ENCODE data around the gene ASB2. TPM values are rescaled to one million over a fixed set of nuclear protein-coding genes. Genes with fewer than 3 reads are reported as not detected.

Gene ASB2
- total RNA-seq, 1 experiment from 2014 or later = 7.9 TPM

GRCh38 chr14:93939304-93940229 is 36.8 kb downstream of the ASB2 start:
- in situ Hi-C loops (cut with HindIII; ENCODE audit: low sequenced_read_pairs) = no loop called here
- DNase-seq (ENCODE audit: low spot score) = peak; percentile 64

- in situ Hi-C loops (cut with HindIII; ENCODE audit: low sequenced_read_pairs) = no loop called here
These were observed 37.5 kb downstream of the ASB2 start for GRCh38 chr14:93938751-93939303.

GRCh38 chr14:93937519-93937918 is 38.9 kb downstream of the ASB2 start:
- DNase-seq (ENCODE audit: low spot score) = peak; percentile 75
- in situ Hi-C loops (cut with HindIII; ENCODE audit: low sequenced_read_pairs) = no loop called here

More at GRCh38 chr14:93938751-93939303, 37.5 kb downstream of the ASB2 start:
- no peak for DNase-seq (ENCODE audit: low spot score)

GRCh38 chr14:93936926-93937325 is 39.4 kb downstream of the ASB2 start:
- no peak for DNase-seq (ENCODE audit: low spot score)
- in situ Hi-C loops (cut with HindIII; ENCODE audit: low sequenced_read_pairs) = no loop called here

GRCh38 chr14:93936245-93936644 is 40.1 kb downstream of the ASB2 start:
- peak; percentile 66 for DNase-seq (ENCODE audit: low spot score)
- in situ Hi-C loops (cut with HindIII; ENCODE audit: low sequenced_read_pairs) = no loop called here

GRCh38 chr14:93935213-93935612 is 41.2 kb downstream of the ASB2 start:
- DNase-seq (ENCODE audit: low spot score) = no peak
- in situ Hi-C loops (cut with HindIII; ENCODE audit: low sequenced_read_pairs) = no loop called here

- in situ Hi-C loops (cut with HindIII; ENCODE audit: low sequenced_read_pairs) = no loop called here
- DNase-seq (ENCODE audit: low spot score) = no peak
These were observed 43.7 kb downstream of the ASB2 start for GRCh38 chr14:93932642-93933041.

GRCh38 chr14:93930989-93931307 is 45.4 kb downstream of the ASB2 start:
- no peak for DNase-seq (ENCODE audit: low spot score)
- in situ Hi-C loops (cut with HindIII; ENCODE audit: low sequenced_read_pairs) = no loop called here

GRCh38 chr14:93930296-93930988 is 45.9 kb downstream of the ASB2 start:
- in situ Hi-C loops (cut with HindIII; ENCODE audit: low sequenced_read_pairs) = no loop called here
- no peak for DNase-seq (ENCODE audit: low spot score)

GRCh38 chr14:93929657-93930056 is 46.7 kb downstream of the ASB2 start:
- DNase-seq (ENCODE audit: low spot score) = no peak
- in situ Hi-C loops (cut with HindIII; ENCODE audit: low sequenced_read_pairs) = no loop called here

GRCh38 chr14:93929048-93929535 is 47.3 kb downstream of the ASB2 start:
- DNase-seq (ENCODE audit: low spot score) = no peak
- in situ Hi-C loops (cut with HindIII; ENCODE audit: low sequenced_read_pairs) = no loop called here

- DNase-seq (ENCODE audit: low spot score) = no peak
- in situ Hi-C loops (cut with HindIII; ENCODE audit: low sequenced_read_pairs) = no loop called here
These were observed 48.0 kb downstream of the ASB2 start for GRCh38 chr14:93928184-93929047.

GRCh38 chr14:93927800-93928145 is 48.6 kb downstream of the ASB2 start:
- DNase-seq (ENCODE audit: low spot score) = no peak
- in situ Hi-C loops (cut with HindIII; ENCODE audit: low sequenced_read_pairs) = no loop called here

- in situ Hi-C loops (cut with HindIII; ENCODE audit: low sequenced_read_pairs) = no loop called here
These were observed 49.2 kb downstream of the ASB2 start, which contains the start of gene FAM181A for GRCh38 chr14:93926873-93927799. Gene FAM181A (plus strand): TSS chr14:93927344. CDS start chr14:93928286, 942 bp downstream.

GRCh38 chr14:93926245-93926872 is 50.0 kb downstream of the ASB2 start:
- DNase-seq (ENCODE audit: low spot score) = no peak
- in situ Hi-C loops (cut with HindIII; ENCODE audit: low sequenced_read_pairs) = no loop called here

More at GRCh38 chr14:93926873-93927799, 49.2 kb downstream of the ASB2 start, which contains the start of gene FAM181A:
- no peak for DNase-seq (ENCODE audit: low spot score)

GRCh38 chr14:93925374-93925895 is 50.9 kb downstream of the ASB2 start:
- no peak for DNase-seq (ENCODE audit: low spot score)

GRCh38 chr14:93924592-93925355 is 51.6 kb downstream of the ASB2 start:
- DNase-seq (ENCODE audit: low spot score) = no peak
- in situ Hi-C loops (cut with HindIII; ENCODE audit: low sequenced_read_pairs) = no loop called here

More at GRCh38 chr14:93925374-93925895, 50.9 kb downstream of the ASB2 start:
- in situ Hi-C loops (cut with HindIII; ENCODE audit: low sequenced_read_pairs) = no loop called here
